ENCODE data around the gene APOL6.
"Not testable (repeated sequence)": the region's sequence is repeated elsewhere in the genome, so short reads cannot be mapped to it uniquely, and the experiment has no call there.

The APOL6 gene

DNA sequence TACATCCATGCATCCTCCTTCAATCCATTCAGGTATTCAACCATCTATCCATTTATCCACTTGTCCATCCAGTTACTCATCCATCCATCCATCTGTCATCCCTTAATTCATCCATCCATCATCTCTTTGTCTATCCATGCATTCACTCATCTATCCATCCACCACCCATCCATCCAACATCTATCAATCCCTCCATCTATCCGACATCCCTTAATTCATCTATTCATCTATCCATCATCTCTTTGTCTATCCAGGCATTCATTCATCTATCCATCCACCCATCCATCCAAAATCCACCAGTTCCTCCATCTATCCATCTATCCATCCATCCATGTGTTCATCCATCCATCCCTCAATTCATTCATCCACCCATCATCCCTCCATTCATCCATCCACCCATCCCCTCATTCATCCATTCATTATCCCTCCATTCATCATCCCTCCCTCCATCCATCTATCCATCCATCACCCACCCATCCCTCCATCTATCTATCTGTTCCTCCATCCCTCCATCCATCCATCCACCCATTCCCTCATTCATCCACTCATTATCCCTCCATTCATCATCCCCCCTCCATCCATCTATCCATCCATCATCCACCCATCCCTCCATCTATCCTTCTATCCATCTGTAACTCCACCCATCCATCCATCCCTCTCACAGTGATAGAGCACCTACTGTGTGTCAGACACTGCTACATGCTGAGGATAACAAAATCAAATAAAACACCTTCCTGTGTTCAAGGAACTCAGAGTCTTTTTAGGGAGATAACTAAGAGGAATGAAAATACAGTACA is 29.6 kb upstream of the APOL6 start:
- no peak for DNase-seq

DNA sequence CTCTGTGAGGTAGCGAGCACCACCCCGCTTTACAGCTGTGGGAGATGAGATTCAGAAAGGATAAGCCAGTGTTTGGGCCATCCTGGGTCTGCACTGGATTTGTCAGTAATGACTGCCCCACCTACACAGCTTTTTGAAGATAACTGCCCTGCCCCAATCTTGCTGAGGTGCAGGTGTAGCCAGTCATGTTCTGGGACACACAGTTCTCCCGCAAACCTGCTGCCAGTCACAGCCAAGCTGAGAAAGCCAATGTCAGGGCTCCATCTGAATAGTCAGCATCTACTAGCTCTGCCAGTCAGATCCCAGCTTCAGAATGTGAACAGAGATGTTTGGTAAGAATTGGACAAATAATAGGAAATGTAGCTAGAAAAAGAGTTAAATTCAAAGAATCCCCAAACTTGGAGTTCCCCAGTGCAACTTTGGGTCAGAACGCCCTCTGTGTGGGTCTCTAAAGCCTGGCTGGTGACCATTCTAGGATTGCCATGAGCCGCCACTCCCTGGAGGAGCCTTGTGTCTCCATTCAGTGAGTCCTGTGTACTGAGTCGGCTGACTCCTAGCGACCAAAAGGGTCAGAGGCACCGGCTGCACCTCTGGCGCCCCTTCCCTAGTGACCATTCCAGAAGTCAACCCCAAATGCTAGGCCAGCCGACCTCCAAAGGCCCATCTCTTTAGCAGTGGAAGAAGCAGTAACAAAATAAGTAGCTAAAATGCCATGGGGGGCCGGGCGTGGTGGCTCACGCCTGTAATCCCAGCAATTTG is 28.7 kb upstream of the APOL6 start:
- DNase-seq = no peak

- DNase-seq = no peak
Observed at GRCh38 chr22:35620624-35621251, 27.5 kb upstream of the APOL6 start.

GRCh38 chr22:35621451-35621850 is 26.8 kb upstream of the APOL6 start:
- DNase-seq = no peak

DNA sequence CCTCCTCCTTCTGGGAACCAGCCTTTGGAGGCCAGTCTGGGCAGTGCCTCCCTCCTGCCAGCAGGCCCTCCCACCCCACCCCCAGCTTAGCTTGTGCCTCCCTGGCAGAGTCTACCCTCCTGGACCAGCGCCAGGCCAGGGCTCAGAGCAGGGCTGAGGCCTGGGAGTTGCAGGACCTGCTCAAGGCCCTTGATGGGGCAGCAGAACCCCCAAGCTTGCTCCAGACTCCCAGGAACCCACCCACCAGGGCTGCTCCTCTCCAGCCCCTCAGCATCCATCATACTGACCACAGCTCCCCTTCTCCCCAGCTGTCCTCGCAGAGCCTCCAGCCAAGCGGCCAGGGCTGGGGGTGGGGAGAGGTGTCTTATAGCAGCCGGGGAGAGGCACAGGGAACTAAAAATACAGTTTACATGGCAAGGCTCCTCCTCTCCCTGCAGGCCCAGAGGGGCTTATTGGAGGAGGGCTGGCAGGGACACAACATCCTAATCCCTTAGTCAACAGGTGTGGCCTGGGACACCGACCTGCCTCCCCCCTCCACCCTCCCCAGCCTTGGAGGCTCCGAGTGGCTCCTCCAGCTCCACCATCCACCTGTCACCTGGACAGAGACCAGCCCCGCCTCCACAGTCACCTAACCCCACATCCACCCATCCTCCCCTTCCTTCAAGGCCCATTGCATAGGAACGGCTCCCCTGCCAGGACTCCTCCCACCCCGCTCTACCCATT is 25.9 kb upstream of the APOL6 start:
- no peak for DNase-seq

GRCh38 chr22:35623885-35624284 is 24.4 kb upstream of the APOL6 start:
- not testable (repeated sequence) for DNase-seq

DNA sequence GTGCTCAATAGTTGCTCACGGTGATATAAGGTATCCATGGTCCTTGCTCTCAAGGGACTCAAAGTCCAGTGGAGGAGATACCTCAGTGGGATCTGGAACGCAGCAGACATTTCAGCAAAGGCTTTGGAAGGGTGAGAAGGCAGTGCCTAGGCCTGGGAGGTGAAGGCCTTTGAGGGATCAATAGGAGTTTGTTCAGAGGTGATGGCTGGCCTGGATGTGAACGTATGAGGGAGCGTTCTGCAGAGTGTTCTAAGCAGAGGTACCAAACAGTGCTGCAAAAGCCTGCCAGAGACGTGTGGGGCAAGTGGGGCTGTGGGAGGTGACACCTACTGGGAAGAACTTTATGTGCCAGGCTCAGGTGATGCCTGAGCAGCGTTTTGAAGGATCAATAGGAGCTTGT is 23.7 kb upstream of the APOL6 start:
- DNase-seq = no peak

DNA sequence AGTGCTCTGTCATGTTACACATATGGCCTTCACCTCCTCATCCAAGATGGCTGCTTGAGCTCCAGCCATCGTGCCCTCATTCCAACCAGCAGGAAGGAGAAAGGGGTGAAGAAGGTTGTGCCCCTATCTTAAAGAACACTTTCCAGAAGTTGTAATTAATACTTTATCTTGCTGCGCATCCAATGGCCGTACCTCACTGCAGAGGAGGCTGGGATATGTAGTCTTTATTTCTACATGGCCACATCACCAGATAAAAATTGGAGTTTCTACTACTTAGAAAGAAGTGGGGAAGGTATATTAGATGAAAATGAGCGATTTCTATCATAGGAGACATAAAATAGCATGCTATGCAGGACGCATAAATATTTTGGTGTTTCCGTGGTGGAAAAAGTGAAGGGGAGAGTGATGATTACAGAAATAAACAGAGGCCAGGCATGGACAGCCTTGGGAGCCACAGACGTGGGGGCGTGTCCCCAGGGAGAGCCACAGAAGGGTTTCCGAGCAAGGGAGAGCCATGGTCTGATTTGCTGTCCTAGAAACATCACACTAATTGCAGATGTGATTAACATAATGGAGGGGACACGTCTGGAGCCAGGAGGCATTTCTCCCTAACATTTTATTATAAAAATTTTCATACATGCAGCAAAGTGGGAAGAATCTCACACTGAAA is 22.3 kb upstream of the APOL6 start:
- DNase-seq = no peak

DNA sequence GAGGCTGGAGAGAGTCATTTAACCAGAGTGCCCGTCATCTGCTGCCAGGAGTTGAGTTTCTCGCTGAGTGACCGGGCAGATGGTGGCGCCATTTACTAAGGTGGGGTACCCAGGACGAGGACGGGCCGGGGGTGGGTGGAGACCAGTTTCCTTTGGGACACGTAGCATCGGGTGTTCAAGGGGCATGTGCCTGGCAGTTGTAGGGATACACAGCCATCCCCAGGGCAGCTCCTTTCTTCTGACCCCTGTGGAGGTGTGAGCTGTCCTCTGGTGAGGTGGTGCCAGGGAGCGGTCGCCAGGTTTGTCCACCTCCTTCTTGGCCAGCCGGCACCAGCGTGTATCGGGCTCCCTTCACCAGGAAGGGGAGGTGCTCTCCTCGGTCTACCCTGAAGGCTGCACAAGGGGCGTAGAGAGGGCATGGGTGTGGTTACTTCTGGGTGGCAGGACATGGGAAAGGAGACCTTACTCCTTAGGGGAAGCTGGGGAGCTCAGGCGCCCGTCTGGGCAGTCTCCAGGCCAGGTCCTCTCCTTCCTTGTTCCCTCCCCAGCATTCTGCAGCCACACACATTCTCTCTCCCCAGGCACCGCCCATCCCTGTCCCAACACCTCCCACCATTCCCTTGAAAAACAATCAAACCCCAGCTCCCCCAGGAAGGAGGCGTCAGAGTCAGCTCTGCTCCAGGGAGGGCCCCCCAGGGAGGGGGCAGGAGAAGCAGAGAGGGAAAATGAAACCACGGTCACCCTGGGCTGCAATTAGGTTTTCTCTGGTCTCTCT is 20.8 kb upstream of the APOL6 start:
- DNase-seq = peak; percentile 58

- no peak for DNase-seq
Observed at GRCh38 chr22:35628732-35629131, 19.5 kb upstream of the APOL6 start.

DNA sequence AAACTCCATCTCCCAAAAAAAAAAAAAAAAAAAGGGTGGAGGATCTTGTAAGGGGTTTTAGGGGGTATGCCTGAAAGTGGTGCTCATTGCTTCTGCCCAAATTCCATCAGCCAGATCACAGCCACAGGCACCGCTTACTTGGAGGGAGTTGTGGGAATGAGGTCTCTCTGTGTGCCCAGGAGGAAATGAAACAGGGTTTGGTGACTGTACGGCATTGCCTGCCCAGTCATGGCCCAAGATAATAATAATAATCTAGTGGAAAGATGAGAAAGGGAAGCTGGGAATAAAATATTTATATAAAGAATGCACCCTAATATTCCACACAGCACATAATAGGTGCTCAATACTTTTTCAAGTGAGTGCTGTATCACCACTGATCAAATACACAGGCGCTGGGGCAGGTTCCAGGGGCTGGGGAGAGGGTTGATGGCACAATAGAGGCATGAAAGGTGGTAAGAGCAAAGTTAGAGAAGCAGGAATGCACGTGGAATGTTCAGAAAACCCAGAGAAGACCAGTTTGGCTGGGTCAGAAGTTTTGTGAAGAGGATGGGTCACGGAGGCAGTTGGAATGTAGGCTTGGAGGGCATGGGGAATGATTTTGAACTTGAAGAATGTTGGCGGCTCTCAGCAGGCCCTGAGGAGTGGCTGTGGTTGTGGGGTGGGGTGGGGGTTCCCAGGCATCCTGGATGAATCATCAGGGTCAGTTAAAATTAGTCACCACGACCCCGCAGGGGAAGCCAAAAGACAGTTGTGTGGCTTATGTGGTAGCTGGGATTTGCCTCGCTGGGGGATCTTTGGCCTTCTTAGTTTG is 18.6 kb upstream of the APOL6 start:
- DNase-seq = peak; percentile 31

- DNase-seq = no peak
Observed at GRCh38 chr22:35630387-35630793, 17.9 kb upstream of the APOL6 start.

- no peak for DNase-seq
Observed at GRCh38 chr22:35630891-35631290, 17.4 kb upstream of the APOL6 start.

- peak; percentile 34 for DNase-seq
Observed at GRCh38 chr22:35631597-35631996, 16.6 kb upstream of the APOL6 start.

DNA sequence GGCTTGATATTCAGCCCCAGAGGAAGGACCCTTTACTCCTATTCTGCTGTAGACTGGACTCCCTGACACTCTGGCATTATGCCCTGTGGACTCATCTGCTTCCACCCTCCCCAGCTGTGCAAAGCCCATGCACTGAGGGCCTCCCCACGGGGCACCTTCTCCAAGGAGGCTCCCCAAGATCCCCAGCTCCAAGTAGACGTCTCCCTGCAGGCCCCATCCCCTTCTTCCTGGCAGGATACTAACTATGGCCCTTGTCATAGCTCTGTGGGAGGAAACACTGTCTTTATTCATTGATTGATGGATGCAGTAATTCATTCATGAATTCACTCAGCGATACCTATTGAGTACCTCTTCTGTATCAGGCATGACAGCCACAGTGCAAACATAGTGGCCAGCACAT is 15.3 kb upstream of the APOL6 start:
- no peak for DNase-seq

- no peak for DNase-seq
Observed at GRCh38 chr22:35633520-35633919, 14.7 kb upstream of the APOL6 start.

GRCh38 chr22:35634015-35634414 is 14.2 kb upstream of the APOL6 start:
- no peak for DNase-seq

DNA sequence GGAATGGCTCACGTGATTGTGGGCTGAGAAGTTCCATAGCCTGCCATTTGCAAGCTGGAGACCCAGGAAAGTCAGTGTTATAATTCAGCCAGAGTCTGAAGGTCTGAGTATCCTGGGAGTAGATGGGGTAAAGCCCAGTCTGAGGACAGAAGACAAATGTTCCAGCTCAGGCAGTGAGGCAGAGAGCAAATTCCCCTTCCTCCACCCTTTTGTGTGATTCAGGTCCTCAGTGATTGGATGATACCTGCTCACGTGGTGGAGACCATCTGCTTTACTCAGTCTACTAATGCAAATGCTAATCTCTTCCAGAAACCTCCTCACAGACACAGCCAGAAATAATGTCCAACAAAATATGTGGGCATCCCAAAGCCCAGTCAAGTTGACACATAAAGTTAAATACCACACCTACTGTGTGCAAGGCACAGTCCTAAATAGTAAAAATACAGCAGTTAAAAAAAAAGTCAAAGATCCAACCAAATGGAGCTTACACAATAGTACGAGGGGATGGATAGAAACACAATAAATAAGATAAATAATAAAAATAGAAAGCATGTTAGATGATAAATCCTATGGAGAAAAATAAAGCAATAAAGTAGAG is 13.2 kb upstream of the APOL6 start:
- no peak for DNase-seq

GRCh38 chr22:35637254-35637653 is 11.0 kb upstream of the APOL6 start:
- DNase-seq = no peak

DNA sequence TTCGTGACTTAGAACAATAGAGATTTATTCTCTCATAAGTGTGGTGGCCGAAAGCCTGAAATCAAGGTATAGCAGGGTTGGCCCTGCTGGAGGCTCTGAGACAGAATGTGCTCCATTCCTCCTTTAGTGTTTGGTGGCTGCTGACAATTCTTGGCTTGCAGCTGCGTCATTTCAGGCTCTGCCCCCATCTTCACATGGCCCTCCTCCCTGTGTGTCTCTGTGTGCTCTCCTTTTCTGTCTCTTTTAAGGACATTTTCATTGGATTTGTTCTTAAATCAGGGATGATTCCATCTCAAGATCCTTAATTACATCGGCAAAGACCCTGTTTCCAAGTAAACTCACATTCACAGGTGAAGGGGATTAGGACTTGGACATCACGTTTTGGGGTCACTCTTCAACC is 10.2 kb upstream of the APOL6 start:
- DNase-seq = no peak

- DNase-seq = no peak
Observed at GRCh38 chr22:35638410-35638809, 9.8 kb upstream of the APOL6 start.
